ENCODE data around the gene RAB3IP.
"Not testable (repeated sequence)": the region's sequence is repeated elsewhere in the genome, so short reads cannot be mapped to it uniquely, and the experiment has no call there.

Gene RAB3IP

DNA sequence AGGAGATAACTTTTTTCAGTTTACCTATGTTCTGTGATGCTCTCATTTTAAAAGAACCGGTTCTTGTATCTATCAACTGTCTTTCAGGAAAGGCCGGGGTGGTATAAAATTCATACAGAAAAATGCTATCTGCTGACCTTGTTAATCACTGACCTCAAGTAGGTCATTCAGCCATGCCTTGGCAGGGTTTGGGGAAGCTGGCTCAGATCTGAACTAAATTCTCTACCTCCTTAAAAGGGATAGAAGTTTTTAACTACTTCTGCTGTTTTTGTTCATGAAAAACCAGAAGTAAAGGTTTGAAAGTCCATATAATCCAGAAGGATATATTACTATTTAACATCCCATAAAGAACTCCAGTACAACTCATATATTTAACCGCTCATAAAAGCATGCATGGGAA lies 96.4 kb downstream of the RAB3IP start:
- no peak for DNase-seq (ENCODE audit: low spot score)

DNA sequence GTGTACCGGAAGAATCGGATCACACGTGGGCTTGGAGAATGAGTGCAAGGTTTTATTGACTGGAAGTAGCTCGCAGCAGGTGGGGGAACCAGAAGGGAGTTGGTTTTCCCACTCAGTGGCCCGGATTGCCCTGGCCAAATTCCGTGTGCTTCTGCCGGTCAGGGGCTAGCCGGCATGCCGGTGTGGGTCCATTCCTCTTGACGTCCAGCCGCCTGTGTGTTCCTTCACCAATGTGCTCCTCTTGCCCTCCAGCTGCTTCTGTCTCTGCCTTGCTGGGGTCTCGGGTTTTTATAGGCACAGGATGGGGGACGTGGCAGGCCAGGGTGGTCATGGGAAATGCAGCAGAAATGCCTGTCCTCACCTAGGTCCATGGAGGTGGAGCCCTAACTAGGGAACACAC lies 97.4 kb downstream of the RAB3IP start:
- no peak for DNase-seq (ENCODE audit: low spot score)

DNA sequence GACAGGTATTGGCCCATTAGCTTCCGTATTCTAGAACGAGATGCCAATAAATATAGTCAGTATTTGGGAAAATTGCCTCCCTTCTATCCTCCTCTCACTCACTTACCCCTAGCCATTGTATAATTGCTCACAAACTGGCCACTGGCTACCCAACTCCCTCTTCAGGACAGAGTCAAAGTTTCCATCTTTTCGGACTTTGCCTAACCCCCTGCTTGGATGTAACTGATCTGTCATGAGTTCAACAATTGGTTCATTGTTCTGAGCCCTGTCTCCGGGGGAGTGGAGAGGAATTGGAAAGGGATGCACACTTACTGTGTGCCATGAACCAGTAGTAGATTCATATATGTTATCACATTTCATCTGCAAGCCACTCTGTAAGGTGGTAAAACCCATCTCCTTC lies 98.5 kb downstream of the RAB3IP start:
- DNase-seq (ENCODE audit: low spot score) = no peak

DNA sequence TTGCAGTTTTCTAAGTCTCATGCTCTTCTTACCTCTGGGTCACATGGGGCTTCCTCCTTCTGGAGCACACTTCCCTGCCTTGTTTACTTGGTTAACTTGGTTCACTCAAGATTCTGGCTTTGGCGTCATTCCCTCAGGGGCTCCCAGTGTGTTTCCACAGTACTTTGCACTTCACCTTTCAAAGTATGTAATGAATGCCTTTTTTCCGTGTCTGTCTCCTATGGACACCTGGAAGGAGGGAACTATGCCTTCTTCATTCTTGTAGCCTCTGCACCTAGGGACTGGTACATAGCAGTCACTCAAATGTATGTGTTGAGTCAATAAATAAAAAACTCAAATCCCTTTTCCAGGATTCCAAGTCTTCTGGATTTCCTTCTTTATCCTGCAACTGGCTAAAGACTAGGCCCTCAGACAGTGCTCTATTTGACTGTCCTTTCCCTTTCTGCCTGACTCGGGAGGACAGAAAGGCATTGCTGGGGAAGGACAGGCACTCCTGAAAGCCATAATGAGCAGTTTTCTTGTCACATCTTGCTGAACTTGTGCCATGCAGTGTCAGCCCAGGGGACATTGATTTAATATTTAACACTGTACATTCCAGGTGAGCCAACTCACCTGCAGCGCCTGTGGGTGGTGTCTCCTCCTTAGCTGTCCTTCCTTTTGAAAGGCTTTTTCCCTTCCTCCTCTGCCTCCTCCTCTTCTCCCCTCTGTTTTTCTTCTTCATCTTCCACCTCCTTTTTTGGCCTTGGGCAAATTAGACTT lies 99.2 kb downstream of the RAB3IP start:
- DNase-seq (ENCODE audit: low spot score) = no peak

DNA sequence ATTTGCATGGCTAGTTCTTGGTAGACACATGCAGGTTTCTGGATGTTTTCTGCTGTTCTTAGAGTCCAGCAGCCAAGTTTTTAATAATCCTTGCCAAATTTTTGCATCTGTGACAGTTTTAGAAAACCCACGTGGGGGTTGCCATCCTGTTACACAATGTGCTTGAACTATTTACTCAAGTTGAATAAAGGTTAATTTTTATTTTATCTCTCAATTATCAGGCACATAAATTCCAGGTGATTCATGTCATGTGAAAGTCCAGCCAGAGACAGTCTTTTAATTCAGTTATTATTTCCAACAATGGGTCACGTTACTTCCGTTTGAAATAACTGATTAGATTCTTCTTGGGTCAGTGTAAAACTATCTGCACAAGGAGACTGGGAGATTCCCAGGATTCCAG lies 102.1 kb downstream of the RAB3IP start:
- no peak for DNase-seq (ENCODE audit: low spot score)

DNA sequence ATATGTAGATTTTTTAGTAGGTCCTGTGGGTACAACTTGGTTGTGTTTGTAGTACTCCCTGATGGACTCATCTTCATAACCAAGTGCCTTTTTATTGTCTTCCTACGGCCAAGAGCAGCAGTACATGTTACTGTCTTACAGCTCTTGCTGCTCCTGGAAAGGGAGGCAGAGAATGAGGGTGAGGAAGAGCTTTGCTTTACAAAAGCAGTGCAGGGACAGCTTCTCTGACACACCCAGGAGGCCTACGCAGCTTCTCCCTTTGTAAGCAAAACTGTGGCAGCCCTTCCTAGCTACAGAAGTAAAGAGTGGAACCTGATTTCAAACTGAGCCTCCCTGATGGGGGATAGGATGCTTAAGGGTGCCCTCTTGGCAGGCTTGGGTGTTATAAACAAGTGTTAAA lies 104.9 kb downstream of the RAB3IP start:
- DNase-seq (ENCODE audit: low spot score) = no peak

DNA sequence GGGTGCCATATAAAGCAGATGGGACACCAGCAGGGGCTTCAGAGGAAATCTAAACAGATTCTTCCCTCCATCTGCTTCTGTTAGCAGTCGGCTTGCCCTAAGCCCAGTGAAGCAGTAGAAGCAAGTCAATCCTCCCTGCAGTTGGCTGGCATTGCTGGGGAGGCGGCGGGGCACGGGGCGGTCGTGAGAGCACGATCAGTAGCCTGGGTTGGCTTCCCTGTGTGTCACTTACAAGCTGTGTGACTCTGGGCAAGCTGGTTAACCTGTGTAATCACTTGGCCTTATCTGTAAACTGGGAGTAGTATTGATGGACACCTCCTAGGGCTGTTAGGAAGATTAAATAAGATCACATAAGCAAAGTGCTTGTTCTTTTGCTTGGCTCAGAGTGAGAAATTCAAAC lies 105.8 kb downstream of the RAB3IP start:
- DNase-seq (ENCODE audit: low spot score) = no peak

DNA sequence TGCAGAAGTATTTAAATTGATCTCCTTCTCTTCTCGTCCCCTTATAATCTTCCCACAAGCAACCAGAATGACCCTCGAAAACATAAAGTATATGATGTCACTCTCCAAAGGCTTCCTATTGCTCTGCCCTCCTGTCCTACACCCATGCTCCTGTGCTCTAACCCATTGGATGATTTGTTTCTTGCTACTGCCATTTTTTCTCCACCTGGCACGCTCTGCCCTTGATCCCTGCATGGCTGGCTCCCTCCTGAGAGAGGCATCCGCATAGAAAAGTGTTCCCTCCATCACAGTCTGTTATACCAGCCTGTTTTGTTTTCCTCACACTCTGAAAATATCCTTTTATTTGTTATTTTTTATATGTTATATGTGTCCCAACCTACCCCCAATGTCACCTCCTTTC lies 106.2 kb downstream of the RAB3IP start:
- DNase-seq (ENCODE audit: low spot score) = no peak

DNA sequence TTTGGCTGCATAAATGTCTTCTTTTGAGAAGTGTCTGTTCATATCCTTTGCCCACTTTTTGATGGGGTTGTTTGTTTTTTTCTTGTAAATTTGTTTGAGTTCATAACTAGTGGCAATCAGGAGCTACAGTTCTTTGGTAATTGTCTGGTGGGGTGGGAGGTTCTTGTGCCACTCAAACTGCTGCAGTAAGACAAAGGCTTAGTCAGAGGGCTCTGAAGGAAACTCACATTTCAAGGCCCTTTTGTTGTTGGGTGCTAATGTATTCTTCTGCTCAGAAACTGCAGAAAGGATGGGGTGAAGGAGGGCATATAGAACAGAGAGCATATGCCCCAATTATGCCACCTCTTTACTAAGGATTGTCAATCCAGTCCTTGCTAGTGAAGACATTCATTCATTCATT lies 108.3 kb downstream of the RAB3IP start:
- DNase-seq (ENCODE audit: low spot score) = no peak

DNA sequence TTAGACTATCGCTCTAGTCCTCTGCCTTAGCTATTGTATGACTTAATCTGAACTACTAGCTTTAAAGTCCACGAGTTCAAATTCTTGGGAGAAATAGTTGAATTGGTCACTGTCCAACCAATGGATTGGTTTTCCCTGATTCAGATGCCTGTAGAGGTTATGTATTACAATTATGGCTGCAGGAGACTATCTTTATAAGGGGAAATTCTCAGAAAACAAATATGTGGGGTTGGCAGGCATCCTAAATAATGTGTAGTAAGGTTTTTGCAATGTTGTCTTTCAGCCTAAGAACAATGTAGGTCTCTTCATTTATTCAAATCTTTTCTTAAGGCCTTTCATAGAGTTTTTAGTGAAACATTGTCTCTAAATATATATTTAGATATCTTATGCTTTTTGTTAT lies 113.3 kb downstream of the RAB3IP start:
- no peak for DNase-seq (ENCODE audit: low spot score)

DNA sequence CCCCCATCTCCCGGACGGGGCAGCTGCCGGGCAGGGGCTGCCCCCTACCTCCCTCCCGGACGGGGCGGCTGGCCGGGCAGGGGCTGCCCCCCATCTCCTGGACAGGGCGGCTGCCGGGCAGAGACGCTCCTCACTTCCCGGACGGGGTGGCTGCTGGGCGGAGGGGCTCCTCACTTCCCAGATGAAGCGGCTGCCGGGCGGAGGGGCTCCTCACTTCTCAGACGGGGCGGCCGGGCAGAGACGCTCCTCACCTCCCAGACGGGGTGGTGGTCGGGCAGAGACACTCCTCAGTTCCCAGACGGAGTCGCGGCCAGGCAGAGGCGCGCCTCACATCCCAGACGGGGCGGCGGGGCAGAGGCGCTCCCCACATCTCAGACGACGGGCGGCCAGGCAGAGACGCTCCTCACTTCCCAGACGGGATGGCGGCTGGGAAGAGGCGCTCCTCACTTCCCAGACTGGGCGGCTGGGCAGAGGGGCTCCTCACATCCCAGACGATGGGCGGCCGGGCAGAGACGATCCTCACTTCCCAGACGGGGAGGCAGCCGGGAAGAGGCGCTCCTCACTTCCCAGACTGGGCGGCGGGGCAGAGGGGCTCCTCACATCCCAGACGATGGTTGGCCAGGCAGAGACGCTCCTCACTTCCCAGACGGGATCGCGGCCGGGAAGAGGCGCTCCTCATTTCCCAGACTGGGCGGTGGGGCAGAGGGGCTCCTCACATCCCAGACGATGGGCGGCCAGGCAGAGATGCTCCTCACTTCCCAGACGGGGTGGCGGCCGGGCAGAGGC lies 114.7 kb downstream of the RAB3IP start:
- not testable (repeated sequence) for DNase-seq (ENCODE audit: low spot score)

DNA sequence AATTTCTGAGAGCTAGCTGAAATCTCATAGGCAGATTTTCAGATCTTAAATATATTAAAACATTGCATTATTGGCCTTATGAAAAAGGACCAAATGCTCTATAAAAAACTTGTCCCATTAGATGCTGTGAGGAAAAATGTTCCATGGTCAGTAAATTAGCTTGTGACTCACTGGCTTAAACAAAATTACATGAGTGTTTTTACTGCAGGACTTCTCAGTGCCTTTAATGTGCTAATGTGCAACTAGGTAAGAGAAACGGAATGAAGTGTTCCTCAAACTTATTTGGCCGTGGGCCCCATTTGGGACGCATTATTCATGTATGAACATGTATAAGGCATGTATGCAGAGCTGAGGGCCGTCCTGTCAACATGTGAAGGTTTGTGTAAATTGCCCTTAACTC lies 128.0 kb downstream of the RAB3IP start:
- DNase-seq (ENCODE audit: low spot score) = no peak

DNA sequence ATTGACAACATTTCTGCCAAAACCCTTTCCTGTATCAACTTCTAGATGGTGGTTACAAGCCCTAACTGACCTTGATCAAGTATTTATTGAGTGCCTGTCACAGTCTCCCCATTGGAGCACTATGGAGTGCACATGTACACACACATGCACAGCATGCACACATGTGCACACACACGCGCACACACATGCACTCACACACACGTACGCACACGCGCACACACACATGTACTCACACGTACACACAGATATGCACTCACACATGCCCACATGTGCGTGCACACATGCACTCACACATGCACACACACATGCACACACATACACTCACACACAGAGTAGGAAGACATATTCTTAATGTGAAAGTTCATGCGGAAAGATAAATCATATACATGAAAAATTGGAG lies 130.0 kb downstream of the RAB3IP start:
- DNase-seq (ENCODE audit: low spot score) = no peak

DNA sequence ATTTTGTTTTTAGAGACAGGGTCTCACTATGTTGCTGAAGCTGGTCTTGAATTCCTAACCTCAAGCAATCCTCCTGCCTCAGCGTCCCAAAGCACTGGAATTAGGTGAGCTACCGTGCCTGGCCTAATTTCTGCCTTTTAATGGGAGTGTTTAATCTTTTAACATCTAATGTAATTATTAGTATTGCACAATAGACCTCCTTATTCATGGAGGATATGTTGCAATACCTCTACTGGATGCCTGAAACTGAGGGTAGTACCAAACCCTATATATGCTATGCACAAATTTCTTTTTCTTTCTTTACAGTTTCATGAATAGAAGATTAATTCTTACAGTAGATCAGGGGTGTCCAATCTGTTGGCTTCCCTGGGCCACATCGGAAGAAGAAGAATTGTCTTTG lies 134.1 kb downstream of the RAB3IP start:
- no peak for DNase-seq (ENCODE audit: low spot score)
